ENCODE data around the gene CYP2W1.

The CYP2W1 gene

GRCh38 chr7:1016577-1017531 is 33.9 kb downstream of the CYP2W1 start:
- DNase-seq (ENCODE audit: low read depth), result no peak

DNA sequence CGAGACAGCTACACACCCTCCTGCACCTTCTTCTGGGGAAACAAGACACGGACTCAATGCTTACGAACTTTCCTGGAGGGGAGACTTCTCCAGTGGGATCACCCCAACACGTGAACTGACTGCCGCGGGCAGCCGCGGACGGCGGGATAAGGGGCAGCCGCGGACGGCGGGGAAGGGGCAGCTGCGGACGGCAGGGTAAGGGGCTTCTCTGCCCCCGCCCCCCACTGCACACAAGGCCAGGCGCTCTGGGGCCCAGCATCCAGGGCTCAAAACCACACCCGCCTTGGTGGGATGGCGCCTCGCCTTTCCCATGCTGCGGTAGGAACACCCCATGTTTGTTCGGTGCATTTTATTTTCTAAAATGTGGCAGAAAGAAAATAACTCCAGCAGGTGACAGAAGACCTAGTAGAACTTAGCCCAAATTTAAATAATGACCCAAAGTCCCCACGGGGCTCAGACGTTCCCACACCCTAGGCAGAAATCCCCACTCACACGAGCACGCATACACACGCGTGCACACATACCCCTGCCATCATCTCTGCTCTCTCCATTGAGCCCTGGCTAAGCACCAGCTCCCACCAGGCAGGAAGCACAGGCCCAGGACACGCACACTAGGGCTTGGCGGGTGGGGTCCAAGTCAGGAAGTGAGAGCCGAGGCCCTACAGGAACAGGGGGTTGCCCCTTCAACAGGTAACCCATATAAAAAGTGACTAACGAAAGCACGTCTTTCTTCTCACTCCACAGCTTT is 34.8 kb downstream of the CYP2W1 start:
- no peak for DNase-seq (ENCODE audit: low read depth)

GRCh38 chr7:1018334-1018695 is 35.3 kb downstream of the CYP2W1 start:
- no peak for DNase-seq (ENCODE audit: low read depth)

DNA sequence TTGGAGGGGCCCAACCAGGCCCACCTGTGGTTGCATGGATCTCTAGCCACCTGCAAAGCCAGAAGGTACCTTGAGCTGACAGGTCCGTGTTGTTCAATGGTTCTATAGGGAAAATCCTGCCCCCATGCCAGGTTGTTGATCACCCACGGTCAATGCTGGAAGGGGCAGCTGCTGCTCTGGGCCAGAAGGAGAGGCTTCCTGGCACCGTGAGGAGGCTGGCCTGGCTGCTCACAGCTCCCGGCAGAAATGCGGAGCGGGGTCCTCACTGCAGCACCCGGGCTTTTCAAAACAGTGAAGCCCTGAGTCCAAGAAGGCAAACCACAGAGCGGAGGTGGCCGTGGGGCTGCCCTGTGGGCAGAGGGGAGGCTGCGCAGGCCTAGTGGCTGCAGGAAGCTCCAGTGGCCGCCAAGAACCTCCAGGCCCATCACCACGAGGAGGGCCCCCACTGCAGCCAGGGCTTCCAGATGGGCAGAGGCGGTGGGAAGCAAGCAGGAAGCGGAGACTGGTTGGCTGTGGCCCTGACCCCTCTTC is 36.3 kb downstream of the CYP2W1 start:
- DNase-seq (ENCODE audit: low read depth), result no peak

GRCh38 chr7:1019789-1020610 is 37.0 kb downstream of the CYP2W1 start:
- DNase-seq (ENCODE audit: low read depth), result no peak

- no peak for DNase-seq (ENCODE audit: low read depth)
These were observed 37.9 kb downstream of the CYP2W1 start for GRCh38 chr7:1020849-1021251.

GRCh38 chr7:1021366-1021765 is 38.4 kb downstream of the CYP2W1 start:
- DNase-seq (ENCODE audit: low read depth), result no peak

DNA sequence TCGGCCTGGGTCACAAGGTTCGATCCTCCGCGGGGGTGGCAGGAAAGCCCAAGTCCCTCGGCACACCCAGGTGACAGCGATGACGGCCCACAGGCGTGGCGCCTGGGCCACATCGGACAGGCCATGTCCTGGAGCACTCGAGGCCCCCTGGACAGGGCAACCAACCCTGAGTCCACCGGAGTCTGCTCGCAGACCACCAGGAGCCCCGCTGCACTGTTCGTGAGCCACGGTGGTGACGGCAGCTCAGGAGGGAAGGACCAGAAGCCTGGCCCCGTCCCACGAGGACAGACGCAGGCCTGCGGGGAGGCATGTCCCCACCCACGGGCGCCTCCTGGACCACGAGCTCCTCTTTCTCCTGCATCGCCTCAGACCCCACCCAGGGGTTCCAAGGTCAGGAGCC is 39.0 kb downstream of the CYP2W1 start:
- no peak for DNase-seq (ENCODE audit: low read depth)

- no peak for DNase-seq (ENCODE audit: low read depth)
These were observed 39.4 kb downstream of the CYP2W1 start for GRCh38 chr7:1022356-1022755.

GRCh38 chr7:1022801-1023465 is 40.0 kb downstream of the CYP2W1 start:
- no peak for DNase-seq (ENCODE audit: low read depth)

DNA sequence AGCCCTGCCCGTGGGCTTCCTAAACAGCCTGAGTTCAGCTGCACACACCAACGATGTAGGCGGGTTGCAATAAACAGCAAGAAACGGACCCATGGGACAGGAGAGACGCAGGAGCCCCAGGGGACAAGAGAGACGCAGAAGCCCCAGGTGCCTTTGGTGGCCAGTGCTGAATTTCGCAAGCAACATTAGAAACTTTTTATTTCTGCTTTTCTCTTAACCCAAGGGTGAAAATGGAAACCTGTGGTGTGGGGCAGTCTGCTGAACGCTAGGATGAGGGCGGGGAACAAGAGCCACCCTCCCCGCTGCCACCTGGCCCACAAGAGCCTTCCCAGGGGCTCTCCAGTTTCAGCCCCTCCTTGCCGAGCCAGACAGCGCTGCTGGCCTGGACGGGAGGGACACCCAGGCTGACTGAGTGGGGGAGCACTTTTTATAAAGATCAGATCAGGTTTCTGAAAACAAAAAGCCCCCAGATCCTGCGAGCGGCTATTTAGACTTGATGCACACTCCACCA is 41.4 kb downstream of the CYP2W1 start:
- no peak for DNase-seq (ENCODE audit: low read depth)

GRCh38 chr7:1024876-1025742 is 42.1 kb downstream of the CYP2W1 start:
- no peak for DNase-seq (ENCODE audit: low read depth)

DNA sequence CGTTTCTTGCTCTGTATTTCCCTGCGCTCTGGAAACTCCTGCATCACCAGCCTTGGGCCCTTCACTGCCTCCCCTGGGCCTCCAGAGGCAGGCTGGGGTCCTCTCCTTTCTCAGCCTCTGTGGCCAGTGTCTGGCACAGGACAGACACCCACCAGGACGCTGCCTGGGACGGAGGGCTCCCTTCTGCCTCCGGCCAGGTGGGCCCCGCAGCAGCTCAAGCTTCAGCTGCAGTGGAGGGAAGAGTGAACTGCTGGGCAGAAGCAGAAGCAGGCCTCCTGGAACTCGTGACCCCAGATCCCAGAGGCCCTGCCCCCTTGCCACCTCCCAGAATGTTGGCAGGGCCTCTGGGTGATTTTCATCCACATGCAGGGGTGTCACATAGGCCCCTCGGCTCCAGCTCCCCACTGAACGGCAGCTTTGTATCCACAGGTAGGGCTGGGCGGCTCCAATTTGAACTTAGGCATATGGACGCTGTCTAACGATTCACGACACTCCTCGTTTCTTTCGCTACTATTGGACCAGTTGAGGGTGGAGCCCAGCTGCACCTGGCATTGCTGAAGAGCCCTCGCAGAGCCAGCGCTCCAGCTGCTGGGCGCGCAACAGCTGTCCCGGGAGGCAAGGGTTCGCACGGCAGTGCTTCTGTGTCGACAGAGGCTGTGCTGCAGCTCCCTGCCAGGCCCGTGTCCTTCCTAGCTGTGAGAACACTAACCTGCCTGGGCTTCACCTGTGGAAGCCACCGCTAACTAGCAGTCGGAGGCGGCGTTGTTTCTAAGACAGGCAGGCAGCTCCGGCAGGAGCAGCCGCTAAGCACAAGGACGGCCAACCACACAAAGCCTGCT is 43.0 kb downstream of the CYP2W1 start:
- no peak for DNase-seq (ENCODE audit: low read depth)

- no peak for DNase-seq (ENCODE audit: low read depth)
These were observed 43.8 kb downstream of the CYP2W1 start for GRCh38 chr7:1026721-1027161.

DNA sequence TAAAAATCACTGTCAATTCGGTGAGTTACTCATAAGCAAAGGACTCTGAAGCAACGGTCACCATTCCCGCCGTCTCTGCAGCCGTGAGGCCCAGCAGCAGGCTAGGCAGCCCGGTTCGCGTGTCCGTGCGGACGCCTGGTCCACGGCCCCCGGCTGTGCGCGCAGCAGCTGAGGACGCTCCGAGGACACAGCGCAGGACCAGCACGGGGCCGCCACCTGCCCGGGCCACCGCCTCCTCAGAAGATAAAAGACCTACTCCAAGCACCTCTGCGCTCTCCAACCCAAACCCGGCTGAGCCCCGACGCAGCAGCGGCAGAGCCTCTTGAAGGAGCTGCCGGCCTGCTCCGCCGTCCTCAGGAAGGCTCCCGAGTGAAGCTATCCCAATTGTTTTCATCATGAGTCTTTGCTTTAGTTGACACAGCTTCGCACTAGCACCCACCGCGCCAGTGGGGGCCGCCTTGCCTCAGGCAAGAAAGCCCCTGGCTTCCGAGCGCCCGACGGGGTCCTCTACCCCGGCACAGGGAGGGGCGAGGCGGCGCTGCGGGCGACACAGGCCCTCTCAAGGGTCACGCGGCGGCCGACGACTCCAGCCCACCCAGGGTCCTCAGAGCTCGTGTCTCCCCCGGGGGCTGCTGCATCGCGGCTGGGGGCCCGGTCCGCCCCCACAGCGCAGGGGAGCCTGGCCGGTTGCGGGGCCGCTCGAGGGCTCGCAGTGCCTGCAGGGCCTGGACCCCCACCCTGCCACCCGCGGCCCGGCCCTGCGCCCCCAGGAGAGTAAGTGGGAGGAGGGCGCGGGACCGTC is 44.5 kb downstream of the CYP2W1 start:
- no peak for DNase-seq (ENCODE audit: low read depth)

- DNase-seq (ENCODE audit: low read depth), result peak; percentile 76
These were observed 45.2 kb downstream of the CYP2W1 start for GRCh38 chr7:1028044-1028770.

GRCh38 chr7:1028775-1029636 is 46.0 kb downstream of the CYP2W1 start:
- DNase-seq (ENCODE audit: low read depth), result peak; percentile 50

Data from activated T-helper 1 cell treated with Interleukin-2 at 50 U/mL for 16 hours (primary cell).